OCI-LY1 (cell line): ENCODE measurements around the gene KCNK1.

Experiments
- CTCF ChIP-seq: fragments of 200-600 bp; sonication (generic), shearing (Covaris generic); IDR thresholded peaks from 2 replicates; pipeline ENCODE4 v1.5.1; 2017; ENCODE audit warnings: mild to moderate bottlenecking, antibody characterized with exemption, low read length, moderate library complexity, mixed read lengths
- EZH2 ChIP-seq: fragments of 200-600 bp; sonication (generic), shearing (Covaris generic); IDR thresholded peaks from 2 replicates; pipeline ENCODE4 v1.8.0; 2017; ENCODE audit warnings: borderline replicate concordance, mixed run types, mild to moderate bottlenecking, antibody characterized with exemption, low read length, moderate library complexity, mixed read lengths

GRCh38 chr1:233656687-233657086 lies 42.8 kb downstream of the KCNK1 start:
- no peak for TF ChIP-seq CTCF
- no peak for TF ChIP-seq EZH2
